Activated CD4-positive, alpha-beta T cell treated with anti-CD3 and anti-CD28 coated beads, Interleukin-2, amount 50 U/mL, for 24 hours (primary cell): ENCODE measurements around the gene NSUN7.
"Not testable (repeated sequence)": the region's sequence is repeated elsewhere in the genome, so short reads cannot be mapped to it uniquely, and the experiment has no call there.

Experiments used
- DNase-seq, 2 donors: peaks; one replicate each; pipeline ENCODE4 v3.0.0-alpha.2; 2020; ENCODE audit warnings: low read depth in 1 of 2, low spot score in 1 of 2

Gene NSUN7

GRCh38 chr4:40812386-40812785 is 62.6 kb downstream of the NSUN7 start:
- DNase-seq: no peak

- no peak for DNase-seq
Observed at GRCh38 chr4:40812856-40813255, 63.1 kb downstream of the NSUN7 start.

GRCh38 chr4:40817157-40817556 is 67.4 kb downstream of the NSUN7 start:
- DNase-seq: not testable (repeated sequence)

GRCh38 chr4:40820101-40820500 is 70.3 kb downstream of the NSUN7 start:
- DNase-seq: no peak

- no peak for DNase-seq
Observed at GRCh38 chr4:40822420-40823166, 72.8 kb downstream of the NSUN7 start.

DNA sequence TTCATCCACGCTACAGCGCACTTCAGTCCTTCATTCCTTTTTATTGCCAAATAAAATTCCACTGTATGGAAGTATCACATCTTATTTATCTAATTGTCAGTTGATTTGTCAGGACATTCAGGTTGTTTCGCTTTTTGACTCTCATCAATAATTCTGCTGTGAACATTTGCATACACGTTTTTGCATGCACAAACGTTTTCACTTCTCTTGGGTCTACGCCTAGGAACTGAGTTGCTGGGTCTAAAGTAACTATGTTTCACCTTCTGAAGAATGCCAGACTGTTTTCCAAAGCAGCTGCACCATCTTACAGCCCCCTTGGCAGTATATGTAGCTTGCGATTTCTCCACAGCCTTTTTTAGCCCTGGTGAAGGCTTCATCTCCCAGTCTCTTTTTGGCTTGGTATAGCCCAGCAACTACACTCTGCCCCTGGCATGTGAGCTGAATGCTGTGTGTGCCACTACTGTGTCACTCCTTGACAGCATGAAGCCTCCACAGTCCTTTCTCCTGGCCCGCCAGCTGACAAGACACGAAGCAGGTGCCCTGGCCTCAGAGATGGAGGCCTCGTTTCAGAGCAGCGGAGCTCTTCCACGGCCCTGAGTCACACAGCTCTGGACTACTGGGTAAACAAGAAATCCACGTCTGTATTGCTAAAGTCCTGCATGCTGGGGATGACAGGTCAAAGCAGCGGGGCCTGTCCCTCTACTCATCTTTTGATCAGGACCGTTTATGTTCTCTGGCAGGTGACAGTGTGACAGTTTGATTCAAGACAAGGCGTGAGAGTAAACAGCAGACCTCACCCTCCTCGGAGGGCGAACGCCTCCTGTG is 75.5 kb downstream of the NSUN7 start:
- DNase-seq: no peak

DNA sequence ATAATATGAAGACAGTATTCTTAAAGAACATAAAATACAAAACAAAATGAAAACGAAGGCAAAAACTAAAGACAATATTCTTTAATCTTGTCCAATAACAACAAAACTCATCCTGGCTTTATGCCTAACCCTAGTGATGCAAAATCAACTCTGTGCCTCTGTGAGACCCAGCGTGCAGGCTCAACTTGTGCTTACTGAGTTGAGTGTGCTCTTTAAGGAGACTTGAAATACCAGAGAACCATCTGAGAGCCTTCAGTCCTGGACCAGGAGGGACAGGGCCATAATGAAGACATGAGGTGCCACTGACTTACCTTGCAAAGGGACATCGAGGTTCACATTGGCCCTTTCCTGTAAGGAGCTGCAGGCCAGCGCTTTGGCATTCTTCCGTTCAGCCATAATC is 77.1 kb downstream of the NSUN7 start:
- DNase-seq: no peak

GRCh38 chr4:40827758-40828157 is 78.0 kb downstream of the NSUN7 start:
- no peak for DNase-seq

- no peak for DNase-seq
Observed at GRCh38 chr4:40828661-40829060, 78.9 kb downstream of the NSUN7 start.

- no peak for DNase-seq
Observed at GRCh38 chr4:40829586-40829985, 79.8 kb downstream of the NSUN7 start.

GRCh38 chr4:40831146-40831907 is 81.6 kb downstream of the NSUN7 start:
- no peak for DNase-seq

DNA sequence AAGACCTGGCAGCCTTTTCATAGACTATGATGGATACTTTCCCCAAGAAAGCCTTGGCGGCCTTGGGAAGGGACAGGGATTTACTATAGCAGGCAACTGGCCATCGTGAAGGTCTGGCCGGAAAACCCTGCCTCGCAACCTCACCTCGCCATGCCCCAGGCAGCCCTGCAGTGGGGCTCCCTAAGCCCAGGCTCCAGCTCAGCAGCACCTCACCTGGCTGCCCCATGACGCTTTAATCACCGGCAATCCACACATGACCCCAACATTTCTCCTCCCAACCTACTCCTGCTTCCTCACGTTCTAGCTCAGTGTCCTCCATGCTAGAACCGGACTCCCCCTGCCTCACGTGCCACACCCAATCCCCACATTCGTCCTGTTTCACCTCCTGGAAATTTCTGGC is 82.4 kb downstream of the NSUN7 start:
- DNase-seq: no peak

GRCh38 chr4:40833212-40833611 is 83.5 kb downstream of the NSUN7 start:
- DNase-seq: no peak

DNA sequence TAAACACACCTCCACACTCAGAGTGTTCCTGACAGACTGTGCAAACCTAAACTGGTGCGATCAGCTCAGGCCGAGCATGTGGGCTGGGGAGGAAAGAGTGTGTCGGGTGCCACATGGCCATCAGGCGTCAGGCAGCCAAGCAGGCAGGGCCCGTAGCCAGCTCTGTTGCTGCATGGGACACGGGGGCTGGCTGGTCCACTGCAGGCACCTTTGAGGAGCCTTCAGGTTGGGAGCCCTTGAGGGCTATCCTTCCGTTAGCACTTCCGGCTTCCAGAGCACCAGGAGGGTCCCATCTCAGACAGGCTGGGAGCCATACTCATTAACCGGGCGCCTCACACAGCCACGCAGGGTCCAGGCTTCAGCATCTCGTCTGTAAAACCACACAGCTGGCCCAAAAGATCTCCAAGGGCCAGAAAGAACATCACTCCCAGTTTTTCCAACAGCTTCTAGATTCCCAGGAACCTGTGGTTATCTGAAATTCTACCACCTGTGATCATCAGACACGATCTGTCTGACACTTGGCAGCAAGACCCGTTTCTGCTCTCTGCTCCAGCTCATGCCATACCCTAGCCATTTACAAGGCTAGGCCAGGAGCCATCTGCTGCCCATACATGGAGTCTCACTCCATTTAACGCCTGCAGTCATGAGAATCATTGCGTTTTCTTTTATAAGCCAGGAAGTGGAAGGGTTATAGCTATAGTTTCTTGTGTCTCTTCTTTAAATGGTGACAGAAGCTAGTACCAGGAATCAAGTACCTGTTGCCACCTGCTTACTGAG is 87.5 kb downstream of the NSUN7 start:
- DNase-seq: no peak

- no peak for DNase-seq
Observed at GRCh38 chr4:40838742-40839141, 89.0 kb downstream of the NSUN7 start.

- DNase-seq: no peak
Observed at GRCh38 chr4:40840255-40840984, 90.7 kb downstream of the NSUN7 start.

- DNase-seq: peak; percentile 54 to 74
Observed at GRCh38 chr4:40840985-40841571, 91.3 kb downstream of the NSUN7 start.

DNA sequence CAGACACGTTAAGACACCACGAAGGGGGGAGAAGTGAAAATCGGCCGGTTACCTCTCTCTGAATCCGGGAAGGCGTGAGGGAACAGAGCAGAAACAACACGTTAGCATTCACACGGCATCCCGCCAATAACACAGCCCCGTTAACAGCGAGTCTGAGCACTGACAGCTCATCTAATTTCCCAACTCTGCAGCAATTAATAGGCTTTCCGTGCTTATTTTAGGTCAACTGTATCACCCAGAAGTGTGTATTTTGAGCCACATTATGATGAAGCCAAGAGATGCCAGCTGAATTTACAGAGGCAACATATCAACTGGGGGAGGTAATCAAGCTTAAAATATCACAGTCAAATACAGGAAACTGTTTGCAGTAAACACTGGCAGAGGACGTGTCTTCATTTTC is 92.6 kb downstream of the NSUN7 start:
- DNase-seq: no peak

DNA sequence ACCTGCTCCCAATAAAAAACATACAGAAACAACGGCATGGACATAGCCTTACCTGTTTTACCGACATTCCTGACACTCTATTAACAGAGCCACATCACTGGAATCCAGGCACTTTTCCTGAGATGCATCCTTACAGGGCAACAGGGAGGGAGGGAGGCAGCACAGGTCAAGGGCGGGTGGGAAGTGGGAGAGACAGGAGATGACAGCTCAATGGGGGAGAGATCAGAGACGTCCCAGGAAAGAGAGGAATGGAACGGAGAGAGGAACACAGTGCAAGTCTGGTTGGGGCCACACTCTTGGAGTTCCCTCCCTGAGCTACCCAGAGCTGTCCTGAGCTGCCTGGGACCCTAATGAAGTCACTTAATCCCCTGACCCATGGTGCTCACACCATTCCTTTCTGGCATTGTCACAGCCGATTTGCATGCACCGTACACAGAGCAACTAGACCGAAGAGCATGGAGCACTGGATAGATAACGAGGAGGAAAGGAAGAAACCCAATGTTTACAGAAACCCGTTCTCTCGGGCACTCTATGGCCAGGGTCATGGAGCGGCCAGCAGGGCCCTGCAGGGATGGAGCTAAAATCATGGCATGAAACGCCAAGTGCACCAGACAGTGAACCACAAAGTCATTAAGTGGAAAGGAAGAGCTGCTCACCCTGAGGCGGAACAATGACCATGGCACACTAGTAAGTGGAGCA is 93.1 kb downstream of the NSUN7 start:
- no peak for DNase-seq
